HepG2 (cell line): ENCODE data around the gene CHMP6. TPM values are rescaled to one million over a fixed set of nuclear protein-coding genes. Genes with fewer than 3 reads are reported as not detected.
A peak's percentile ranks its signal among the peaks of the same experiment; 100 is the strongest.

Experiments used
- CBX1 ChIP-seq: IDR thresholded peaks from one replicate; pipeline ENCODE4 v1.6.1; 2016; ENCODE audit warnings: antibody characterized with exemption, low read depth
- CTCF ChIP-seq: sonication (generic); formaldehyde crosslinking; IDR thresholded peaks from 2 replicates; pipeline ENCODE4 v1.5.0; 2020; ENCODE audit warnings: mild to moderate bottlenecking, missing genetic modification reagents, moderate library complexity
- HDAC1 ChIP-seq: sonication (generic); formaldehyde crosslinking; IDR thresholded peaks from 2 replicates; pipeline ENCODE4 v1.5.1; 2020; ENCODE audit warnings: mild to moderate bottlenecking, missing genetic modification reagents
- NFE2 ChIP-seq: sonication (generic); formaldehyde crosslinking; IDR thresholded peaks from 2 replicates; pipeline ENCODE4 v1.4.0; 2020; ENCODE audit warnings: missing genetic modification reagents
- PRPF4 ChIP-seq: fragments of 200-400 bp; formaldehyde crosslinking; IDR thresholded peaks from 2 replicates; pipeline ENCODE4 v1.6.1; 2016; ENCODE audit warnings: low read length, low read depth; ENCODE audit not compliant: poor library complexity, severe bottlenecking
- RFX5 ChIP-seq: IDR thresholded peaks from 2 replicates; pipeline ENCODE4 v1.6.1; 2011; ENCODE audit warnings: low read depth, low read length, improper control_type of control experiment
- SETDB1 ChIP-seq: sonication (generic); formaldehyde crosslinking; IDR thresholded peaks from 2 replicates; pipeline ENCODE4 v1.5.1; 2020; ENCODE audit warnings: missing genetic modification reagents, mild to moderate bottlenecking, borderline replicate concordance
- ZHX2 ChIP-seq, 2 experiments: sonication (generic) in 1 of 2; formaldehyde crosslinking in 1 of 2; IDR thresholded peaks; 2 replicates each; pipeline versions ENCODE4 v1.6.1 to v1.9.0; 2014 to 2022; ENCODE audit warnings: antibody characterized with exemption in 1 of 2, borderline replicate concordance in 1 of 2, inconsistent platforms in 1 of 2, low read depth in 1 of 2, missing genetic modification reagents in 1 of 2
- ZNF441 ChIP-seq: sonication (generic); formaldehyde crosslinking; IDR thresholded peaks from 2 replicates; pipeline ENCODE4 v1.7.0; 2021; ENCODE audit warnings: missing genetic modification reagents, borderline replicate concordance
- ZNF652 ChIP-seq: IDR thresholded peaks from 2 replicates; pipeline ENCODE4 v1.6.1; 2016; ENCODE audit warnings: low read depth, borderline replicate concordance
- ZNF749 ChIP-seq: sonication (generic); formaldehyde crosslinking; IDR thresholded peaks from 2 replicates; pipeline ENCODE4 v1.8.0; 2022; ENCODE audit warnings: mild to moderate bottlenecking, missing genetic modification reagents, moderate library complexity, borderline replicate concordance
- ZSCAN5A ChIP-seq: sonication (generic); formaldehyde crosslinking; IDR thresholded peaks from 2 replicates; pipeline ENCODE4 v1.8.0; 2022; ENCODE audit warnings: mild to moderate bottlenecking, missing genetic modification reagents, borderline replicate concordance
- ZZZ3 ChIP-seq: sonication (generic); formaldehyde crosslinking; IDR thresholded peaks from 2 replicates; pipeline ENCODE4 v1.4.0; 2020; ENCODE audit warnings: missing genetic modification reagents, mild to moderate bottlenecking, borderline replicate concordance
- polyA plus RNA-seq, 8 experiments: library from polyadenylated mRNA; depleted of rRNA in 3 of 8; stranded (reverse) in 7 of 8; unstranded in 1 of 8; fragments of >200 nt; fragmentation: Illumina TruSeq in 4 of 8; extraction: Trizol in 4 of 8; gene quantifications; 2 replicates each; pipeline versions ENCODE4 v1.2.1 to v1.2.3, GENCODE V29; 2011 to 2016; ENCODE audit warnings: low read depth in 4 of 8, missing spikeins in 1 of 8, mixed read lengths in 1 of 8; ENCODE audit not compliant: insufficient read depth in 1 of 8
- total RNA-seq, 5 experiments: library from RNA; depleted of rRNA; stranded (reverse); fragments of >200 nt; fragmentation: Illumina TruSeq; extraction: Trizol; gene quantifications; 2 replicates each; pipeline ENCODE4 v1.2.3, GENCODE V29; 2016; ENCODE audit warnings: low read depth in 1 of 5
- TF ChIP-seq, protein P1 (sequence below): sonication (generic); formaldehyde crosslinking; IDR thresholded peaks from 2 replicates; pipeline ENCODE4 v1.5.0; 2020; ENCODE audit warnings: missing genetic modification reagents, mild to moderate bottlenecking, borderline replicate concordance
- TF ChIP-seq, protein P2 (sequence below): sonication (generic); formaldehyde crosslinking; IDR thresholded peaks from 2 replicates; pipeline ENCODE4 v1.4.0; 2020; ENCODE audit warnings: missing genetic modification reagents

The CHMP6 gene
- total and polyA plus RNA-seq, 2 of the 13 experiments (the other 11 are each of a cell fraction or from before 2014, with no cell fraction given), result 11.1 to 24.2 TPM

DNA sequence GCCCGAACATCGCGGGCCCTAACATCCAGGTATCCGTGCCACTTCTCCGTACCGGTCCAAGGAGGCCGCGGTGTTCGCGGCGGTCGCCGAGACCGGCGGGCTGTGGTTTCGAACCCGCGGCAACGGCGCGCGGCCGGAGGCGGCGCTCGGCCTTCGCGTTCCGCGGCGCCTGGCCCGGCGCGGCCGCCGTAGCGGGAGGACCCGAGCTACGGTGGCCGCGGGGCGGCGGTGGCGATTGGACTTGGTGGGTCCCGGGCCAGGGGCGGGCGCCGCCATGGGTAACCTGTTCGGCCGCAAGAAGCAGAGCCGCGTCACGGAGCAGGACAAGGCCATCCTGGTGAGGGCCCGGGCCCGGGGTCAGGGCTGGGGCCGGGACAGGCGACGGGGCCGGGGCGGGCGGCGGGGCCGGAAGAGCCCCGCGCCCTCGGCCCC, at the start of gene CHMP6 (continued):
- TF ChIP-seq SETDB1 (CRISPR knock-in tag) (no peak), ZZZ3 (CRISPR knock-in tag) (0 out of 2 replicates have a peak, but pooled peaks have one; percentile 1), RFX5 (0 out of 2 replicates have a peak, but pooled peaks have one; percentile 6), PRPF4 (peak; percentile 43), ZNF749 (CRISPR knock-in tag) (no peak; the same call in 1 of the 2 replicates), HDAC1 (CRISPR knock-in tag) (peak; percentile 23), CBX1 (peak; percentile 20), ZSCAN5A (no peak), ZHX2 (IDR thresholded peaks at IDR 0.05; ENCODE audit: low read depth) (peak; percentile 49; the same call in 1 of the 2 replicates), ZHX2 (CRISPR knock-in tag; IDR thresholded peaks at IDR 0.05; ENCODE audit: borderline replicate concordance) (no peak), NFE2 (CRISPR knock-in tag) (no peak), ZNF441 (CRISPR knock-in tag) (peak; percentile 74; the same call in 1 of the 2 replicates), CTCF (CRISPR knock-in tag) (peak; percentile 38; the same call in 1 of the 2 replicates), ZNF652 (CRISPR knock-in tag) (no peak)
- TF ChIP-seq, protein P1, sequence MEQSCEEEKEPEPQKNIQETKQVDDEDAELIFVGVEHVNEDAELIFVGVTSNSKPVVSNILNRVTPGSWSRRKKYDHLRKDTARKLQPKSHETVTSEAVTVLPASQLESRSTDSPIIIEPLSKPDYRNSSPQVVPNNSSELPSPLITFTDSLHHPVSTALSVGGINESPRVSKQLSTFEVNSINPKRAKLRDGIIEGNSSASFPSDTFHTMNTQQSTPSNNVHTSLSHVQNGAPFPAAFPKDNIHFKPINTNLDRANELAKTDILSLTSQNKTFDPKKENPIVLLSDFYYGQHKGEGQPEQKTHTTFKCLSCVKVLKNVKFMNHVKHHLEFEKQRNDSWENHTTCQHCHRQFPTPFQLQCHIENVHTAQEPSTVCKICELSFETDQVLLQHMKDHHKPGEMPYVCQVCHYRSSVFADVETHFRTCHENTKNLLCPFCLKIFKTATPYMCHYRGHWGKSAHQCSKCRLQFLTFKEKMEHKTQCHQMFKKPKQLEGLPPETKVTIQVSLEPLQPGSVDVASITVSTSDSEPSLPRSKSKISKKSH (CRISPR knock-in tag), result no peak
- TF ChIP-seq, protein P2, sequence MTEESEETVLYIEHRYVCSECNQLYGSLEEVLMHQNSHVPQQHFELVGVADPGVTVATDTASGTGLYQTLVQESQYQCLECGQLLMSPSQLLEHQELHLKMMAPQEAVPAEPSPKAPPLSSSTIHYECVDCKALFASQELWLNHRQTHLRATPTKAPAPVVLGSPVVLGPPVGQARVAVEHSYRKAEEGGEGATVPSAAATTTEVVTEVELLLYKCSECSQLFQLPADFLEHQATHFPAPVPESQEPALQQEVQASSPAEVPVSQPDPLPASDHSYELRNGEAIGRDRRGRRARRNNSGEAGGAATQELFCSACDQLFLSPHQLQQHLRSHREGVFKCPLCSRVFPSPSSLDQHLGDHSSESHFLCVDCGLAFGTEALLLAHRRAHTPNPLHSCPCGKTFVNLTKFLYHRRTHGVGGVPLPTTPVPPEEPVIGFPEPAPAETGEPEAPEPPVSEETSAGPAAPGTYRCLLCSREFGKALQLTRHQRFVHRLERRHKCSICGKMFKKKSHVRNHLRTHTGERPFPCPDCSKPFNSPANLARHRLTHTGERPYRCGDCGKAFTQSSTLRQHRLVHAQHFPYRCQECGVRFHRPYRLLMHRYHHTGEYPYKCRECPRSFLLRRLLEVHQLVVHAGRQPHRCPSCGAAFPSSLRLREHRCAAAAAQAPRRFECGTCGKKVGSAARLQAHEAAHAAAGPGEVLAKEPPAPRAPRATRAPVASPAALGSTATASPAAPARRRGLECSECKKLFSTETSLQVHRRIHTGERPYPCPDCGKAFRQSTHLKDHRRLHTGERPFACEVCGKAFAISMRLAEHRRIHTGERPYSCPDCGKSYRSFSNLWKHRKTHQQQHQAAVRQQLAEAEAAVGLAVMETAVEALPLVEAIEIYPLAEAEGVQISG (CRISPR knock-in tag), result peak; percentile 92
